Stimulated activated CD8-positive, alpha-beta memory T cell treated with anti-CD3 and anti-CD28 coated beads, Interleukin-7, amount 100 ng/mL, for 48 hours (primary cell): ENCODE results near the gene GSX2.
"Not testable (repeated sequence)": the region's sequence is repeated elsewhere in the genome, so short reads cannot be mapped to it uniquely, and the experiment has no call there.

Experiments used
- DNase-seq, 2 donors: peaks; one replicate each; pipeline ENCODE4 v3.0.0-alpha.2; 2020; ENCODE audit warnings: low read depth in 1 of 2; ENCODE audit errors: extremely low read depth in 1 of 2

The GSX2 gene

DNA sequence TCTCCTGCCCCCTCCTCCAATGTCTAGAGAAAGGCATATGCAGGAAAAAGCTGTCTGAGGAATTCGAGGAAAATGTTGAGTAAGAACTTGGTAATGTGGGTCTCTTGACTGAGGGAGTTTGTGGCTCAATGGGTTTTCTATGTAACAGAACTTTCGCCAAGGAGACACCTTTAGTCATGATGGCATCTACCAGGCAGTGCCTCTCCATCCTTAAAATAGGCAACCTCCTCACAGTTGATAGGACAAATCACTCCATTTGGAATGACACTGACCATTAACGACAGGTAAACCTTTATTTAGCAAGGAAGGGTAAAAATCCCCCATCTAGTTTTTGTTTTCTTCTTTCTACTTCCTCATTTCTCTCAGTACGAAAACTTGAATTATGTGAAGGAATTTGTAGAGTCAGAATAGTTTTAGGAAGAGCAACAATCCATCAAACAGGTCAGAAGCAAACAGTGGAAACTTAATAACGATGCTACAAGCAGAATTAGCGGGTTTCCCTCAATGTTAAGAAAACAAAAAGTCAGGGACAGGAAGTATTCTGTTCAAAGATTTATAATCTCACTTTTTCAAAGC lies 2.7 kb downstream of the GSX2 start:
- no peak for DNase-seq

DNA sequence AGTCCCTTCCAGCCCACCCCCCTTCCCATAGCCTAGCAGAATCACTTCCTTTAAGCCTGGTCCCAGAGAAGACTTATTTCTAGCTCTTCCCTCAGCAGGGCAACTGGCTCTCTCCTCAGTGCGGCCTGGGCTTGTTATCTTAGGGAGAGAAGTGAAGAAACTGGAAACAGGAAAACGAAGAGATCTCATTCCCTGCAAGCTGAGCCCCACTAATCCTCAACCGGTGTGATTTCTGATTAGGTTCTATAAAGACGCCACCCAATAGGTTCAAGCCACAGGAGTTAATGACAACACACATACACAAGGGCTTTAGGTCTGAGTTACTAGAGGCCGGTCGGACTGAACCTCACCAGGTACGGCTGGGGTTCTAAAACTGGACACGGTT lies 3.2 kb downstream of the GSX2 start:
- DNase-seq, result no peak

DNA sequence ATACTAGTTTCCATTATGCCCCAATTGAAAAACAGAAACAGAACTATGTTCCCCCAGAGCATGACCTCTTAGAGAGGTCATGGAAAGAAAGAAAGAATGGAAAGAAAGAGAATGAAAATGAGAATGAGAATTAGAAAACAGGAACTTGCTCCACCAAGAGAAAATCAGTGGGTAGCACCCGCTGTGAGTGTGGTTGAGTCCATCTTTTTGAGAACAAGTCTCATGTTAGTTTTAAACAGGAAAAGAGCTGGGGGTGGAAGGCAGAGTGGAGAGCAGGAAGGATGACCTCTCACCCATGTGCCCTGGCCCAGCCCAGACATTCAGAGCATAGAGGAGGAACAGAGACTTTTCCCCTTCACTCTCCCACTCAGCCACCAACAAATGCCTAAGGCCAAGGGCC lies 4.9 kb downstream of the GSX2 start:
- DNase-seq, result no peak

DNA sequence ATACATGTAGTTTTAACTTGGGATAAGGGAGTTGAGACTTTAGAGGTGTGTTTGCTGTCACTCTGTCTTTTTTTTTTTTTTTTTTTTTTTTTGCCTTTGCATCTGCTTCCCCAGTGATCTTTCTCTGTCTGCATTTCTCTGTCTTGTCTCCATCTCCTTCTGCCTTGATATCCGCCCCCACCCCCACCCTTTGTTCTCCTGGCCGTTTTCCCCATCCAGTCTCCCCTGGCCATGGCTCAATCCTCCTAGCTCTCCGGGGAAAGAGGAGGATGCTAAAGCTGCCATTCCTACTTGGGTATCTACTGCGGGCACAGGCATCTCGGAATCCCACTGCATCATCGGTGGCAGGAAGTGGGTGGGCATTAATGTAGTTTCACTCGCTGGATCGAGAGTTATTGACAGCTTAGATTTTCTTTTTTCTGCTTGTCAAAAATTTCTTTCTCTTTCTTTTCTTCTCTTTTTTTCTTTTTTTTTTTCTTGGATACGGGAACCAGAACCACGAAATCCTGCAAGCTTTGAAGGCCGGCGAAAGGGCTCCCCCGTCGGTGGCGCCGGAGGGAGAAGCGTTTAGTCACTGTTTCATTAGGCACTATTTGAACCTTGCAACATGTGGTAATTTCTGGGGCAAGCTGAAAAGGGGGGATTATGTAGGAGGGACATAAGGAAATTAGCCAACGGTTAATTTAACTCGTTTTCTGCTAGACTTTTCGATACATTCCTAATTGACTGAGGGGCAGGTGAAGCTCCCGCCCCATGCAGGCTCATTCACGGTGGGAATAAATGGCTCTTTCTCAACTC lies 8.2 kb downstream of the GSX2 start:
- no peak for DNase-seq

DNA sequence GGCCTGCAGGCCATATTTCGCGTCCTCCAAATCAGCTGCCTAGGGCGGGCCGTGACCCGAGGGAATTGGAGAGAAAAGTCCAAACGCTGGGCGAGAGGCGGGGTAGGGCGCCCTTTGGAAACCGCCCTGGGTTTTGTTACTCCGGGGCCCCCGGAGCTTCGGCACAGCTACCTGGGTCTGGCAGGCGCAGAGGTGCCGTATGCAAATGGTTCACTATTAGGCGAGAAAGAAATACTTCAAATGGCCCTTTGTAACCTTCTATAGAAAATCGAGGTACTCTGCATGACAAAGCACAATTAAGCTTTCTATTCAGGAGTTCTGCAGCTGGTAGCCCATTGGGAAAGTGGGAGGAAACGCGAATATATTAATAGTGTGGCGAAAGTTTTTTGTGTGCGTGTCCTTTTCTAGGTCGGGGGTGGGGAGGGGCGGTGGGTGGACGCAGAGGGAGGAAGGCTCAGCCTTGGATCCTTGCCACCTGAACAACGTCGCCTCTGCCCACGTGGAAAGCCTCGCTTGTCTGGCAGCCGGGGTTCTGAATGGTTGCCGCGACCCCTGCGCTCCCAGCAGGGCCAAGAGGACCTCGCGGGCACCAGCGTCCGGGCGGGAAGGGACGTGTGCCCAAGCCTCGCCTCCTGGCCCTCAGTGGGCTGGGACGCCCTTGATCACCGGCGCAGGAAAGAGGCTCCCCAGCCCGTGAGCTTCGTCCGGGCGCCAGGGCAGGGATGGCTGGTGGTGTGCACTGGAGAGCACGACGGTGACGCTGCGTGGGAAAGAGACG lies 9.5 kb downstream of the GSX2 start:
- no peak for DNase-seq

DNA sequence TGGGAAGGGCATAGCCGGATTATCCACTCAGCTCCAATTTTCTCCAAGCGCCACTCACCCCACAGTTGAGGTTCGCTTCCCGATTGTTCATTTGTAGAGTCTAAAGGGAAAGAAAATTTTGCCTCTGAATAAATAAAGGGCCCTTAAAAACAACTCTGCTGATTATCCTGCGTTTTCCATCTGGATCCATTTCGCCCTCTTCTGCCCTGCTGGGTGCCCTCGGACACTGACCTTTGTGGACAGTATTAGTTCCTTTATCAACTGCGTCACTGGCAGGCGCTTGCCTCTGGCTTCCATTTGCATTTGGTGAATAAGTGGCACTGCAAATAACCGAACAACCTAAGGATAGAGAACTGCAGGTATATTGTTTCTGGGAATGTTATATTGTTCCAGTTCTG lies 10.1 kb downstream of the GSX2 start:
- DNase-seq, result no peak

DNA sequence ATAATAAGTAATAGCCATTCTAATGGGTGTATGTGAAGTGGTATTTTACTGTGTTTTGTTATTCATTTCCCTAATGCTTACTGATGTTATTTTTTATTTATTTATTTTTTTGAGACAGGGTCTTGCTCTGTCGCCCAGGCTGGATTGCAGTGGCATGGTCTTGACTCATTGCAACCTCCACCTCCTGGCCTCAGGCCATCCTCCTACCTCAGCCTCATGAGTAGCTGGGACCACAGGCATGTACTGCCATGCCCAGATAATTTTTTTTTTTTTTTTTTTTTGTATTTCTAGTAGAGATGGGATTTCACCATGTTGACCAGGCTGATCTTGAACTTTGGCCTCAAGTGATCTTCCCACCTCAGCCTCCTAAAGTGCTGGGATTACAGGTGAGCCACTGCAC lies 13.2 kb downstream of the GSX2 start:
- DNase-seq, result not testable (repeated sequence)

DNA sequence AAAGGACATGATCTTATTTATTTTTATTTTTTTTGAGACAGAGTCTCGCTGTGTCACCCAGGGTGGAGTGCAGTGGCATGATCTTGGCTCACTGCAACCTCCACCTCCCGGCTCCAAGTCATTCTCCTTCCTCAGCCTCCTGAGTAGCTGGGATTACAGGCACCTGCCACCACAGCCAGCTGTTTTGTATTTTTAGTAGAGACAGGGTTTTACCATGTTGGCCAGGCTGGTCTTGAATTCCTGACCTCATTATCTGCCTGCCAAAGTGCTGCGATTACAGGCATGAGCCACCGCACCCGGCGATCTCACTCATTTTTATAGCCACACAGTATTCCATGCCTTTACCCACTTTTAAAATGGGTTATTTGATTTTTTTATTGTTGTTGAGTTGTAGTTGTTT lies 16.3 kb downstream of the GSX2 start:
- DNase-seq, result not testable (repeated sequence)

DNA sequence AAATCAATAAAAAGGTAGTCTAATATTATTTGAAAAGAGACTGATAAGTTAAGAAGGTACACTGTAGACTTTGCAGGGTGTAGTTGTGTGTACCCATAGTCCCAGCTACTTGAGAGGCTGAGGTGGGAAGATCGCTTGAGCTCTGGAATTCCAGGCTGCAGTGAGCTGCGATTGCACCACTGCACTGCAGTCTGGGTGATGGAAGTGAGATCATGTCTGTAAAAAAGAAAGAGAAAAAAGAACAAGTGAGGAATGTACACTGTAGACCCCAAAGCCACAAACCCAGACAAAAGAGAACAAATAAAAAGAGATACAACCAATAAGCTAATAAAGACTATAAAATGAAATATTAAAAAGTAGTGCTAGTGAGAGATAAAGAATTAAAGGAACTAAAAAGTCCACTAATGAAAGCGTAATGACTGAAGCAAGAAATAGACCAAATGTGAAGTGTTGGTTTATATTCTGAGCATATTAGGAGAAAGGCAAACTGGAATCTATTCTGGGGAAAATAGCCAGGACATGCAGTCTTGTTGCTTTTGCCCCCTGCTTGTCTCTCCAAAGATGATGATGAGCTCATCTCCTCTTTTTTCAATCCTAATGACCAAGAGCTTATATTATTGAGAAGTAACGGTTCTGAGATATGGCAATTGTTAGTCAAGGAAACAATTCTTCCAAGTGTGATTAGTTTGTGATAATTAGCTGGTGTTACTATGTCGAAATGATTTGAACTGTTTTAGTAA lies 19.1 kb downstream of the GSX2 start:
- no peak for DNase-seq

DNA sequence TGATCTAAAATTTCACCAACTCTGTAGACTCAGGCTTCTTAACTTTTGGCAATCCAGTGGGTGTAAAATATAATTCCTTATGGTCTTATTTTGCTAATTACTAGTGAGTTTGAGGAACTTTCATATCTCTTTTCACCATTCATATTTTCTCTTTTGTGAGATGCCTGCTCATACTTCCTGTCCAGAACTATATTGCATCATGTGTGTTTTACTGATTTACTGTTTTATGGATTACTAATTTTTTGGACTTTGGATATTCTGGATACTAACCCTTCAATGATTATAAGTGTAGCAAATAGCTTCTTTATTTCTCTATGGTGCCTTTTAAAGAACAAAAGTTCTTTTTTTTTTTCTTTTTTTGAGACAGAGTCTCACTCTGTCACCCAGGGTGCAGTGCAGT lies 20.6 kb downstream of the GSX2 start:
- DNase-seq, result no peak

DNA sequence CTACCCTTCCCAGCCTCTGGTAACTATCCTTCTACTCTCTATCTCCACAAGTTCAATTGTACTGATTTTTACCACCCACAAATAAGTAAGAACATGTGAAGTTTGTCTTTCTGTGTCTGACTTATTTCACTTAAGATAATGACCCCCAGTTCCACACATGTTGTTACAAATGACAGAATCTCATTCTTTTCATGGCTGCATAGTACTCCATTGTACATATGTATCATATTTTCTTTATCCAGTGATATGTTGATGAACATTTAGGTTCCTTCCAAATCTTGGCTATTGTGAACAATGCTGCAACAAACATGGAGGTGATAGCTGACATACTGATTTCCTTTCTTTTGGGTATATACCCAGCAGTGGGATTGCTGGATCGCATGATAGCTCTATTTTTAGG lies 27.7 kb downstream of the GSX2 start:
- no peak for DNase-seq

DNA sequence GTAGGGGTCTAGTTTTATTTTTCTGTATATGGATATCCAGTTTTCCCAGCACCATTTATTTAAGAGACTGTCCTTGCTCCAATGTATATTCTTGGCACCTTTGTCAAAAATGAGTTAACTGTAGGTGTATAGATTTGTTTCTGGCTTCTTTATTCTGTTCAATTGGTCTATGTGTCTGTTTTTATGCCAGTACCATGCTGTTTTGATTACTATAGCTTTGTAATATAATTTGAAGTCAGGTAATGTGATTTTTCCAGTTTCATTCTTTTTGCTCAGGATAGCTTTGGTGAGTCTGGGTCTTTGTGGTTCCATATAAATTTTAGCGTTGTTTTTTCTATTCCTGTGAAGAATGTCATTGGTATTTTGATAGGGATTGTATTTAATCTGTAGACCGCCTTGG lies 28.7 kb downstream of the GSX2 start:
- DNase-seq, result not testable (repeated sequence)

DNA sequence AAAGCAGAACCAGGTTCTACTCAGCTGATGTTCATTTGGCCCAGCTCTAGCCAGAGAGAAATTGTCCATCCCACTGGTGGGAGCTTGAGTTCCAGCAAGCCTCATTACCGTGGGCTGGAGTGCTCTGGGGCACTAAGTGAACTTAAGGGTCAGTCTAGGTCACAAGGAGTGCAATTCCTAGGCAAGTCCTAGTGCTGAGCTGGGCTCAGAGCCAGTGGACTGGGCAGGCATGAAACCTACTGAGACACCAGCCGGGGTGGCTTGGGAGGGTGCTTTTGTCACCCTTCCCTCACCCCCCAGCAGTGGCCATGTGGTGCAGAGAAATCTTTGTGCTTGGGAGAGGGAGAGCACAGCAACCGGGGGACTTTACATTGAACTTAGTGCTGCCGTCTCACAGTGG lies 39.4 kb downstream of the GSX2 start:
- no peak for DNase-seq

DNA sequence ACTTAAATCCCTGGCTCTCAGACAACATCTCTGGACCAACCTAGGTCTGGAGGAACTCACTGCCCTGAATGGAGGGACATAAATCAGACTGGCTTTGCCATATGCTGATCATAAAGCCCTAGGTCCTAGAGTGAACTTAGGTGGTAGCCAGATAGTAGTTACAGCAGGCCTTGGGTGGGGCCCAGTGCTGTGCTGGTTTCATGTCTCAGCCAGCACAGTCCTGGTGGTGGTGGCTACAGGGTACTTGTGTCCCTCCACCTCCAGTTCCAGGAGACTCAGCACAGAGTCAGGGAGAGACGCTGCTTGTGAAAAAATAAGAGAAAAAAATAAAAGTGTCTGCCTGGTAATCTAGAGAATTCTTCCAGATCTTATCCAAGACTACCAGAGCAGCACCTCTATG lies 40.3 kb downstream of the GSX2 start:
- DNase-seq, result no peak

DNA sequence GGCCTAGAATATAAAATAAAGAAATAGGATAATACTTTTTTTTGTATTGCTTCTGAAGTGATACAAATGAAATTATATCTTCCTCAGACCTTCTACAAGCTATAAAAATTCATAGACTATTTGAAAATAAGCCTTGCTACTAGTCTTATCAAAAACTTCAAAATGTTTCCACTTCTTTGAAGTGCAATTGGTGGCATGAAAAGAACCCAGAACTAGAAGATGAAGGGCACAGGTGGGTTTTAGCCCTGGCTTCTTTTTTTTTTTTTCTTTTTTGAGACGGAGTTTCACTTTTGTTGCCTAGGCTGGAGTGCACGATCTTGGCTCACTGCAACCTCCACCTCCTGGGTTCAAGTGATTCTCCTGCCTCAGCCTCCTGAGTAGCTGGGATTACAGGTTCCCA lies 44.2 kb downstream of the GSX2 start:
- no peak for DNase-seq

DNA sequence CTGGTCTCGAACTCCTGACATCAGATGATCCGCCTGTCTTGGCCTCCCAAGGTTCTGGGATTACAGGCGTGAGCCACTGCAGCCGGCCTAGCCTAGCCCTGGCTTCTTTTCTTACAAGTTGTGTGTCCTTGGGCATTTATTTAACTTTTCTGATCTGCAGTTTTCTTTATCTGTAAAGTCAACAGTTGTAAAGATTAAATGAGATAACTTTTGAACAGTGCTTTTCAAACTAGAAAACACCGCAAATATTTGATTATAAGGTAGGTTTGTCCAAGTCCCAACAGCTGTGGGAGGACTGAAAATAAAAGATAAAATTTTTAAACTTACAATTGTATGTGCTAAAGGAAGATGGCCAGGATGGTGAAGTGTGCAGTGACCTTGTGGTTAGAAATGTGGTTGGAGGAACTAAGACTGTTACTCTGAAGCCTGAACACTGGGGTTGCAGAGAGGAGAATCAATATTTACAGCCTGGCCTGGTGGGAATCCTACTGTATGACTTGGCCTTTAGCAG lies 44.8 kb downstream of the GSX2 start:
- no peak for DNase-seq

DNA sequence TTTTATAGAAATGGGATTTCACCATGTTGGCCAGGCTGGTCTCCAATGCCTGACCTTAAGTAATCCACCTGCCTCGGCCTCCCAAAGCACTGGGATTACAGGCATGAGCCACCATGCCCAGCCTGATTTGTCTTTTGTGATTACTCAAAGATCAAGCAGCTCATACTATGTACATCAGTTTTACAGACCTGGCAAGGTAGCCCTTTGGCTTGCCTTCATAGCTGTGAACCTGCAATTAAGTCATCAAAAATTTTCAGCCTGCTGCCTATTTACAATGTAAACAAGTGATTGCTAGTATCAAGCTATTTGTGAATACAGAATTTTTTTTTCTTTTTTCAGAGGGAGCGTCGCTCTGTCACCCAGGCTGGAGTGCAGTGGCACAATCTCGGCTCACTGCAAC lies 46.2 kb downstream of the GSX2 start:
- no peak for DNase-seq

DNA sequence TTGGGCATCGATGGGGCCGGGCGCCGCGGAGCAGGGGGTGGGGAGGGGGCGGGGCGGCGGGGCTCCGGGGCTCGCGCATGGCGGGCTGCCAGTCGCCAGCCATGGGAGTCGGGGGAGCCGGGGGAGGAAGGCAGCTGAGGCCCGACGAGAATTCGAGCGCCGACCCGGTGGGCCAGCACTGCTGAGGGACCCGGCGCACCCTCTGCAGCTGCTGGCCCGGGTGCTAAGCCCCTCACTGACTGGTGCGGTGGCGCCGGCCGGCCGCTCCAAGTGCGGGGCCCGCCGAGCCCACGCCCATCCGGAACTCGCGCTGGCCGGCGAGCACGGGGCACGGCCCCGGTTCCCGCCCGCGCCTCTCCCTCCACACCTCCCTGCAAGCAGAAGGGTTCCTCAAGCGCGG lies 49.4 kb downstream of the GSX2 start:
- DNase-seq, result no peak
